ENCODE results near the gene TRAK1.

DNA sequence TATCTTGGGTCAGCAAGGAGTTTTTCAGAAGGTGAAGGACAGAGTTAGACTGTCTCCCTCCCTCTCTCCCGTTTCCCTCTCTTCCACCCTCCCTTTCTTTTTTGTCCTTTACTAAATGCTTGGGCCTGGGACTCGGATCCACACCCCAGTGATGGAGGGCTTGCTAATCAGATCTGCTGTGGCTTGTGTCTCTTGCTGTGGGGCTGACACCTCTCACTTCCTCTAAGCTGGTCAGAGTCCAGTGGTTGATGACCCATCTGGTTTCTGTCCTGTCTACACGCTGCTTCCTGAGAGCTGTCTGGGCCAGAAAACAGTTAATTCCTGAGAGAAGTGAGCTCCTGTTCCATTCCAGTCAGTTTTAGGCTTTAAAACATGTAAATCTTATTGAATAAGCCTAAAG is 849 bp downstream of the TRAK1 start:
- TF ChIP-seq CTCF (IDR thresholded peaks at IDR 0.05; ENCODE audit: poor library complexity): no peak
- TF ChIP-seq EZH2phosphoT487 (IDR thresholded peaks at IDR 0.05; ENCODE audit: low read depth, severe bottlenecking, unreplicated experiment): no peak
- no peak for TF ChIP-seq EZH2 (IDR thresholded peaks at IDR 0.05; ENCODE audit: borderline replicate concordance)
